ENCODE results near the gene GKN1. TPM values are rescaled to one million over a fixed set of nuclear protein-coding genes. Genes with fewer than 3 reads are reported as not detected.

Gene GKN1
- total and polyA plus RNA-seq, 8 donors = not detected

- peak overlapping the region in 1 of 2 donors; percentile 24 for H3K27ac ChIP-seq
- H3K4me1 ChIP-seq = peaks cover 0 to 22% of the 10 kb centered on the region in 2 donors
- H3K36me3 ChIP-seq = no peaks in the 10 kb centered on the region
- DNase-seq (peak; percentile 60 to 86 (median 79)), ATAC-seq (peak; percentile 74)
- peaks cover 0 to 61% of the 10 kb centered on the region in 2 donors for H3K27me3 ChIP-seq
- intact Hi-C loops (cut with DNase I) = no loop called here
- TF ChIP-seq CTCF (IDR thresholded peaks at IDR 0.05) = peak; percentile 69 to 76
- peak overlapping the region; percentile 65 to 76 for H3K4me3 ChIP-seq
- H3K9me3 ChIP-seq = no peaks in the 10 kb centered on the region
Measured at GRCh38 chr2:69012310-69013141, 38.1 kb downstream of the GKN1 start.

GRCh38 chr2:69013142-69013839, 38.9 kb downstream of the GKN1 start, which contains the start of gene ANTXR1:
Gene ANTXR1 (plus strand): TSS chr2:69013179. CDS start chr2:69013500, 321 bp downstream.
- intact Hi-C loops (cut with DNase I) = no loop called here
- peaks cover 0 to 22% of the 10 kb centered on the region in 2 donors for H3K4me1 ChIP-seq
- H3K27ac ChIP-seq = peak within 1 kb of the TSS; percentile 63 to 81
- peaks cover 0 to 62% of the 10 kb centered on the region in 2 donors for H3K27me3 ChIP-seq
- H3K4me3 ChIP-seq = peak within 1 kb of the TSS; percentile 65 to 76
- peak; percentile 38 to 84 (median 82) for DNase-seq
- H3K9me3 ChIP-seq = no peaks in the 10 kb centered on the region
- ATAC-seq = peak; percentile 72
- no peaks in the 10 kb centered on the region for H3K36me3 ChIP-seq
- TF ChIP-seq CTCF (IDR thresholded peaks at IDR 0.05) = no peak

GRCh38 chr2:69013840-69014821, 39.7 kb downstream of the GKN1 start:
- H3K36me3 ChIP-seq = no peaks in the 10 kb centered on the region
- DNase-seq (peak in 2 of 4 donors; percentile 41 to 49), ATAC-seq (no peak)
- no peaks in the 10 kb centered on the region for H3K9me3 ChIP-seq
- H3K4me3 ChIP-seq = peak overlapping the region; percentile 65 to 76
- intact Hi-C loops (cut with DNase I) = no loop called here
- peak overlapping the region; percentile 63 to 81 for H3K27ac ChIP-seq
- H3K27me3 ChIP-seq = peaks cover 0 to 62% of the 10 kb centered on the region in 2 donors
- TF ChIP-seq CTCF (IDR thresholded peaks at IDR 0.05) = no peak
- H3K4me1 ChIP-seq = peaks cover 0 to 22% of the 10 kb centered on the region in 2 donors

- Histone ChIP-seq H3K36me3 (no peaks in the 10 kb centered on the region), H3K4me1 (peaks cover 0 to 21% of the 10 kb centered on the region in 2 donors), H3K9me3 (no peaks in the 10 kb centered on the region), H3K27me3 (peaks cover 0 to 55% of the 10 kb centered on the region in 2 donors), H3K27ac (peak overlapping the region in 1 of 2 donors; percentile 28), H3K4me3 (no peak overlapping the region)
- no peak for TF ChIP-seq CTCF (IDR thresholded peaks at IDR 0.05)
- DNase-seq (no peak), ATAC-seq (peak; percentile 9)
- intact Hi-C loops (cut with DNase I) = no loop called here
Measured at GRCh38 chr2:69017080-69017479, 42.6 kb downstream of the GKN1 start.

Measured in left lung (tissue), 10 donors.